ENCODE data around the gene SHISA7. TPM values are rescaled to one million over a fixed set of nuclear protein-coding genes. Genes with fewer than 3 reads are reported as not detected.

SHISA7 gene
- total RNA-seq, 1 experiment from 2014 or later: not detected

- ChIA-PET POLR2A (ENCODE audit: unreplicated experiment) (interaction anchor here (0.5 to 0.7 kb wide), 2 partner anchors 77 to 1054 kb away, joined by 4 to 7 read pairs; partner anchors contain the start of gene UBE2S), CTCF (interaction anchor here (0.7 to 1.6 kb wide), 3 partner anchors 17 to 169 kb away, joined by 3 to 4 read pairs (median 3); no protein-coding TSS in a partner anchor)
- Histone ChIP-seq H3K79me2 (ENCODE audit: low read length) (0 out of 2 replicates have a peak, but pooled peaks cover 1% of the 10 kb centered on the region), H4K20me1 (ENCODE audit: low read length) (no peaks in the 10 kb centered on the region), H3K27ac (ENCODE audit: low read length) (0 out of 2 replicates have a peak within 1 kb of the TSS, but pooled peaks have one; percentile 7), H3K4me3 (ENCODE audit: low read length) (peak within 1 kb of the TSS; percentile 72), H3F3A (ENCODE audit: low read length, unreplicated experiment) (peaks cover 3% of the 10 kb centered on the region), H2AFZ (ENCODE audit: low read length) (peak within 1 kb of the TSS; percentile 55), H3K27me3 (ENCODE audit: low read length) (no peaks in the 10 kb centered on the region), H3K4me2 (ENCODE audit: low read length) (peak within 1 kb of the TSS; percentile 84), H3K36me3 (ENCODE audit: low read depth, low read length) (no peaks in the 10 kb centered on the region), H3K9ac (ENCODE audit: low read length) (peak within 1 kb of the TSS; percentile 68), H3K4me1 (ENCODE audit: insufficient read depth, low read length) (peaks cover 33% of the 10 kb centered on the region), H3K9me2 (replicated peaks; ENCODE audit: low read length) (no peaks in the 10 kb centered on the region), H3K9me3 (ENCODE audit: low read length) (no peaks in the 10 kb centered on the region)
- BruUV-seq (replicated peaks): no TSS peak
- ATAC-seq (peak; percentile 28), DNase-seq (peak; percentile 57)
- TF ChIP-seq EZH2 (IDR thresholded peaks at IDR 0.05; ENCODE audit: low read length, unreplicated experiment) (no peak), EZH2phosphoT487 (IDR thresholded peaks at IDR 0.05; ENCODE audit: borderline replicate concordance, low read length) (no peak), CTCF (conservative IDR thresholded peaks at IDR 0.05; ENCODE audit: low read depth, low read length) (no peak)
- intact Hi-C loops (cut with micrococcal nuclease): no loop called here
Observed at GRCh38 chr19:55484593-55485438, 41.7 kb upstream of the SHISA7 start, which contains the start of gene NAT14. Gene NAT14, plus strand, starts transcription at chr19:55485188. Its CDS starts 521 bp downstream, at chr19:55485709.

DNA sequence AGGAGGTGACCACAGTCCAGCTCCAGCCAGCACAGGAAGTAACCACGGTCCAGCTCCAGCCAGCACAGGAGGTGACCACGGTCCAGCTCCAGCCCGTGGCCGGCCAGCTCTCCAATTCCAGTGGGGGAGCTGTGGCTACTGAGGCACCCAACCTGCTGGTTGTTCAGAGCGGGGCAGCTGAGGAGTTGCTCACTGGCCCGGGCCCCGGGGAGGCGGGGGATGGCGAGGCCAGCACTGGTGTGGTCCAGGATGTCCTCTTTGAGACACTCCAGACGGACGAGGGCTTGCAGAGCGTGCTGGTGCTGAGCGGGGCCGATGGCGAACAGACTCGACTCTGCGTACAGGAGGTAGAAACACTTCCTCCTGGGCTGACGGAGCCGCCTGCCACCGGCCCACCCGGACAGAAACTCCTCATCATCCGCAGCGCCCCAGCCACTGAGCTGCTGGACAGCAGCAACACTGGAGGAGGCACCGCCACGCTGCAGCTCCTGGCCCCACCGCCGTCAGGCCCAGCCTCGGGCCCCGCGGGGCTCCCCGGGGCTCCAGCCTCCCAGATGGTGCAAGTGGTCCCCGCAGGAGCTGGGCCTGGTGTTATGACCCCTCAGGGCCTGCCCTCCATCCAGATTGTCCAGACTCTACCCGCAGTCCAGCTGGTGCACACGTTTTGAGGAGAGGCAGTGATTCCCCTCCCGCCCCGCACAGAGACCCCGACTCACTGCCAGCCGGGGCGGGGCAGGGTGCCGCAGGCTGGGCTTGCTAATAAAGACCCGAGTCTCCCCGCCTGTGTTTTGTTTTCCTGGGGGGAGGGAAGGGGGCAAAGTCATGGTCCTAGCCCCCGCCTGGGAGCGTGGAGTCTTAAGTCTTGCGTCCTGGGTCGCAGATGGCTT, 40.8 kb upstream of the SHISA7 start:
- intact Hi-C loops (cut with micrococcal nuclease): no loop called here
- Histone ChIP-seq H3K4me2 (ENCODE audit: low read length) (peak overlapping the region; percentile 84), H3K36me3 (ENCODE audit: low read depth, low read length) (no peaks in the 10 kb centered on the region), H3K9me2 (replicated peaks; ENCODE audit: low read length) (no peaks in the 10 kb centered on the region), H3K79me2 (ENCODE audit: low read length) (peaks cover 10% of the 10 kb centered on the region; the same call in 1 of the 2 replicates), H3K4me3 (ENCODE audit: low read length) (peak overlapping the region; percentile 72; the same call in 1 of the 2 replicates), H3K9me3 (ENCODE audit: low read length) (no peaks in the 10 kb centered on the region), H3K27ac (ENCODE audit: low read length) (no peak overlapping the region), H2AFZ (ENCODE audit: low read length) (no peak overlapping the region; the same call in 1 of the 2 replicates), H4K20me1 (ENCODE audit: low read length) (no peaks in the 10 kb centered on the region), H3K4me1 (ENCODE audit: insufficient read depth, low read length) (peaks cover 33% of the 10 kb centered on the region), H3F3A (ENCODE audit: low read length, unreplicated experiment) (peaks cover 3% of the 10 kb centered on the region), H3K27me3 (ENCODE audit: low read length) (no peaks in the 10 kb centered on the region), H3K9ac (ENCODE audit: low read length) (peak overlapping the region; percentile 68; the same call in 1 of the 2 replicates)
- ChIA-PET CTCF (interaction anchor here (1.3 to 1.6 kb wide), 2 partner anchors 16 to 20 kb away, joined by 3 to 4 read pairs; no protein-coding TSS in a partner anchor), POLR2A (ENCODE audit: unreplicated experiment) (interaction anchor here (0.6 kb wide), 2 partner anchors 225 to 319 kb away, joined by 3 to 6 read pairs; partner anchors contain the start of gene PPP6R1)
- no peak for DNase-seq
- TF ChIP-seq CTCF (conservative IDR thresholded peaks at IDR 0.05; ENCODE audit: low read depth, low read length): no peak
- TF ChIP-seq EZH2 (IDR thresholded peaks at IDR 0.05; ENCODE audit: low read length, unreplicated experiment): no peak
- TF ChIP-seq EZH2phosphoT487 (IDR thresholded peaks at IDR 0.05; ENCODE audit: borderline replicate concordance, low read length): no peak
- ATAC-seq: no peak
- no TSS peak for BruUV-seq (replicated peaks)
